Omental fat pad (tissue), 4 donors: ENCODE results near the gene ZNF367. TPM values are rescaled to one million over a fixed set of nuclear protein-coding genes. Genes with fewer than 3 reads are reported as not detected.
"Not testable (repeated sequence)": the region's sequence is repeated elsewhere in the genome, so short reads cannot be mapped to it uniquely, and the experiment has no call there.

ENCODE experiments used
- ATAC-seq: fragments of 150-250 bp; one replicate; pipeline ENCODE4 v1.9.1; 2016; ENCODE audit warnings: mild to moderate bottlenecking, moderate library complexity; ENCODE audit not compliant: low FRiP score
- DNase-seq: peaks from one replicate; pipeline ENCODE4 v3.0.0-alpha.2; 2019; ENCODE audit warnings: low spot score
- total RNA-seq, 4 donors: library from RNA; depleted of rRNA; stranded (reverse); fragments of >200 nt; gene quantifications; one replicate each; pipeline ENCODE4 v1.1.0, GENCODE V29; 2016
- TF ChIP-seq, protein P1 (sequence below), 3 donors: fragments of 450-650 bp; IDR thresholded peaks; one replicate each; pipeline ENCODE4 v1.5.1; 2016 to 2017; ENCODE audit warnings: antibody characterized with exemption in 3 of 3, mild to moderate bottlenecking in 3 of 3, moderate library complexity in 2 of 3

The ZNF367 gene
- total RNA-seq, 4 donors from 2014 or later = 0.50 to 2.7 (median 1.9) TPM

DNA sequence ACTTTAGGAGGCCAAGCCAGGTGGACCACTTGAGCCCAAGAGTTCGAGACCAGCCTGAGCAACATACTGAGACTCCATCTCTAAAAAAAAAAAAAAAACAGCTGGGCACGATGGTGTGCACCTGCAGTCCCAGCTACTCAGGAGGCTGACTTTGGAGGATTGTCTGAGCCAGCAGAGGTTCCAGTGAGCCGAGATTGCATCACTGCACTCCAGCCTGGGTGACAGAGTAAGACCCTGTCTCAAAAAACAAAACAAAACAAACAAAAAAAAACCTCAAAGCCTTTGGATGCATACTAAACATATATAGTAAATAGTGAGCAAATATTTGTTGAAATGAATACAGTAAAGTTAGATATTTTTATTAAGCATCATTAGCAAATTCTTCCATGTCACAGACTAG, 40.0 kb downstream of the ZNF367 start:
- TF ChIP-seq, protein P1, sequence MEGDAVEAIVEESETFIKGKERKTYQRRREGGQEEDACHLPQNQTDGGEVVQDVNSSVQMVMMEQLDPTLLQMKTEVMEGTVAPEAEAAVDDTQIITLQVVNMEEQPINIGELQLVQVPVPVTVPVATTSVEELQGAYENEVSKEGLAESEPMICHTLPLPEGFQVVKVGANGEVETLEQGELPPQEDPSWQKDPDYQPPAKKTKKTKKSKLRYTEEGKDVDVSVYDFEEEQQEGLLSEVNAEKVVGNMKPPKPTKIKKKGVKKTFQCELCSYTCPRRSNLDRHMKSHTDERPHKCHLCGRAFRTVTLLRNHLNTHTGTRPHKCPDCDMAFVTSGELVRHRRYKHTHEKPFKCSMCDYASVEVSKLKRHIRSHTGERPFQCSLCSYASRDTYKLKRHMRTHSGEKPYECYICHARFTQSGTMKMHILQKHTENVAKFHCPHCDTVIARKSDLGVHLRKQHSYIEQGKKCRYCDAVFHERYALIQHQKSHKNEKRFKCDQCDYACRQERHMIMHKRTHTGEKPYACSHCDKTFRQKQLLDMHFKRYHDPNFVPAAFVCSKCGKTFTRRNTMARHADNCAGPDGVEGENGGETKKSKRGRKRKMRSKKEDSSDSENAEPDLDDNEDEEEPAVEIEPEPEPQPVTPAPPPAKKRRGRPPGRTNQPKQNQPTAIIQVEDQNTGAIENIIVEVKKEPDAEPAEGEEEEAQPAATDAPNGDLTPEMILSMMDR (IDR thresholded peaks at IDR 0.05) = no peak
- no peak for DNase-seq
- ATAC-seq = no peak

DNA sequence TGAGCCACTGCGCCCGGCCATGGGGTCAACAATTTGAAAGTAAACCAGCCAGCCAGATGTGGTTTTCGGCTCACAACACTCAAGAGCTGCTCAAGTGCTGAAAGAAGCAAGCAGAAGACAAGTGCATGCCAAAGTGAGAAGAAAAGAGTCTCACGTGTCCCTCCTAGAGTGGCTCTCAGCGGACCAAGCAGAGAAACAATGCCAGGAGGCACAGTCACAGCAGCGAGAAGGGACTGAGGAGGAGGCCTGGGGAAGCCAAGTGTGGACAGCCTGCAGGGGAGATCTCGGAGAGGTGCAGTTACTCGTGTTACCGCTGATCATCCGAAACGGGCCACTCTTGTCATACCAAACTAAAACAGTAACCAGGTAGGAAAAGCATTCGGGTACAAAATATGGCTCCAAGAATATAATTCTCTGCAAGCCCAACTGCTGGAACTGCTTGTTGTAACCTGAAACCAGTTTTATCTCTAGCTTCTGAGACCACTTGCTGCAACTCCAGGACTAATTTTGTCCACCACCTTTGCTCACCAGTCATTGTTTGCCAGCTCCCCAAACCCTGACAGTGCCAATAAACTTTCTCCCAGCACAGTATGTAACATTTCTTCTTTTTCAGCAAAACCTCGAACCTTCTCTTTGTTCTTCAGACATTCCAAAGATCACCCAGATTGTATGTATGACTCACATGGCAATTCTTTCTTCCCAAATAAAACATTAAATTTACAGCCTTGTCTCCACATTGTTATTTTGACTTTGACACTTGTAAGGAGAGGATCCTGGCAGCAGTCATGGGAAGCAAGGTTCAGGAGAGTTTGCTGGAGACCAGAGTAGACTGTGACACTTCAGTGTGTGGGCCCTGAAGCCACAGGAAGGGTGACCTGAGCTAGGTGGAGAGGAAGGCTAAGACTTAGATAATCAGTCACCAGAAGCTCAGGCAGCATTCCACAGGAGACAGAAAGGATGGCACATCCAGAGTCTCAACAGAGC, 41.0 kb downstream of the ZNF367 start:
- ATAC-seq = no peak
- DNase-seq = no peak
- TF ChIP-seq, protein P1 (IDR thresholded peaks at IDR 0.05) = no peak

DNA sequence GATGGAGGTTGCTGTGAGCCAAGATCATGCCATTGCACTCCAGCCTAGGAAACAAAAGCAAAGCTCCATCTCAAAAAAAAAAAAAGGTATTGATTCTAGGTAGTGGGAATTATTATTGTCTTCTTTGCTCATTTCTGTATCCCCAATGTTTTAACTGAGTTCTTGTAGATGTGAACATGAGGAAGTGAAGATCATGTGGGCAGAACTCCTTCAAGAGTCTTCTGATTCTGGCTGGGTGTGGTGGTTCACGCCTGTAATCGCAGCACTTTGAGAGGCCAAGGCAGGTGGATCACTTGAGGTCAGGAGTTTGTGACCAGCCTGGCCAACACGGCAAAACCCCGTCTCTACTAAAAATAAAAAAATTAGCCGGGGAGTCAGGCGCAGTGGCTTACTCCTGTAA, 42.7 kb downstream of the ZNF367 start:
- not testable (repeated sequence) for DNase-seq, ATAC-seq

DNA sequence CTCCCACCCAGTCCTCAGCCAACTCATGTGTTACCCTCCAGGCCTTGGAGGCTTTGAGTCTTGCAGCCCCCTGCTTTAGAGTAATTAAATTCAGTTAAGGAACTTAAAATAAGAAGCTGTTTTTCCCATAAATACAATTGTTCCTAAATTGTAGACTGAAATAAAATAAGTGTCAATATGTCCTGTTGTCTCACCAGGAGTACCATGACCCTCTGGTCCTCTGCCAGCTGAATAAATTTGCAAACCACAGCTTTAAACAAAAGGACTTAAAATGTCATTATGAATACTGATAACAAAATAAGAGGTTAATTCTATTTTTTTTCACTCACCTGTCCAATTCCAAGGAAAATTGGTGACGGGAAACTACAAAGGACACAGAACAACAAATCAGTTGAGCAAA, 50.2 kb downstream of the ZNF367 start:
- ATAC-seq (no peak), DNase-seq (no peak)
- TF ChIP-seq, protein P1 (IDR thresholded peaks at IDR 0.05) = no peak

DNA sequence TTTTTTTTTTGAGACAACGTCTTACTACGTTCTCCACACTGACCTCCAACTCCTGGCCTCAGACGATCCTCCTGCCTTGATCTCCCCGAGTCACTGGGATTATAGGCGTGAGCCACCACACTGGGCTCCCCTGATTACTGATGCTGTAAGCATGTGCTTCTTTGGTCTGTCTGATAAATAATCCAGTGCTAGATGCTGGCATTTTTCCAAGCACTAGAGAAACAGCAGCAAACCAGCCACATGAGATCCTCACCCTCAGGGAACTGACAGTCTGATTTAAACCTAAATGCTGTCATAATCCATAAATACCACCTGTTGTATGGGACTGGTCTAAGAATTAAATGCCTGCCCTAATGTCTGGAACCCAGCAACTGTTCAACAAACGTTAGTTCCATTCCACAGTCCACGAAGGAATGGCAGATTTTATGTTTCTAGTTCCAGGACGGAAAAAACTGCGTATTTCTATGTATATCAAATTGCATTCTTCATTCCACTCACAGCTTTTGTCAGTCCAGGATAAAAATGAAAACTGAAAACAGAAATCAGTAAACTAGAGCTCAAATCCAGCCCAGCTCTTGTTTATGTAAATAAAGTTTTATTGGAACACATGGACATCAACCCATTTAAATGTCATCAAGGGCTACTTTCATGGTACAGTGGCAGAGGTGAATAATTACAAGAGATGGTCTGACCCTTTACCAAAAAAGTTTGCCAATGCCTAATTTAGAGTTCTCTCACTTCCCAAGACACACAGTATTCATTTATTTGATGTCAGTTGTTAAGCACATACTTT, 54.8 kb downstream of the ZNF367 start:
- TF ChIP-seq, protein P1 (IDR thresholded peaks at IDR 0.05) = no peak
- DNase-seq (no peak), ATAC-seq (no peak)

DNA sequence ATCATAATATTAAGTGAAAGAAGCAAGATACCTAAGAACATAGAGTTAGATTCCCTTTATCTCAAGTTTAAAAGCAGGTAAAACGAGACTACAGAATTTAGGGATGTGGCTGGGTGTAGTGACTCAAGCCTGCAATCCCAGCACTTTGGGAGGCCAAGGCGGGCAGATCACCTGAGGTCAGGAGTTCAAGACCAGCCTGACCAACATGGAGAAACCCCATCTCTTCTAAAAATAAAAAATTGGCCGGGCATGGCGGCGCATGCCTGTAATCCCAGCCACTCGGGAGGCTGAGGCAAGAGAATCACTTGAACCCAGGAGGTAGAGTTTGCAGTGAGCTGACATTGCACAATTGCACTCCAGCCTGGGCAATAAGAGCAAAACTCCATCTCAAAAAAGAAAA, 56.1 kb downstream of the ZNF367 start:
- not testable (repeated sequence) for ATAC-seq, DNase-seq

DNA sequence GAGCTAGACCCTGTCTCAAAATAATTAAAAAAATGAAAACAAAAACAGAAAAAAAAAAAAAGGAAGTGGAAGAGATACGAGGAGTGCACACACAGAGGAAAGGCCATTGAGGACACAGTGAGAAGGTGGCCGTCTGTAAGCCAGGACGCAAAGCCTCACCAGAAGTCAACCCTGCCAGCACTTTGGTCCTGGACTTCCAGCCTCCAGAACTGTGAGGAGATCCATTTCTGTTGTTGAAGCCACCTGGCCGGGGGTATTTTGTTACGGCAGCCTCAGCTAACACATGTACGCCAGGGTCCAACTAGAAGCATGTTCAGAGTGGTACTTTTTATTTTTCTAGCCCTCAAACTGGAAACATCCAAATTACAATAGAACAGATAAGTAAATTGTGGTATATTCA, 56.5 kb downstream of the ZNF367 start:
- ATAC-seq (no peak), DNase-seq (no peak)
- TF ChIP-seq, protein P1 (IDR thresholded peaks at IDR 0.05) = no peak
